Endothelial cell of umbilical vein (primary cell): ENCODE data around the gene GAPDHS. TPM values are rescaled to one million over a fixed set of nuclear protein-coding genes. Genes with fewer than 3 reads are reported as not detected.

ENCODE experiments used
- BruUV-seq: library from RNA; stranded (reverse); fragments of 400-500 nt; replicated peaks from 2 replicates; lab custom pipeline; 2021; lab: Mats Ljungman, UMichigan
- CTCF ChIA-PET: fragments of 300-600, 350-600 bp; sonication (Branson Sonifier 250); formaldehyde crosslinking; loops from one replicate; lab custom pipeline; 2021; ENCODE audit warnings: antibody characterized with exemption, inconsistent platforms; lab: Charles Lee
- POLR2A ChIA-PET: fragments of 300-600, 350-600 bp; sonication (Branson Sonifier 250); formaldehyde crosslinking; loops from one replicate; lab custom pipeline; 2021; ENCODE audit warnings: antibody characterized with exemption, inconsistent platforms; lab: Charles Lee
- DNase-seq: peaks from one replicate; pipeline ENCODE4 v3.0.0-alpha.2; 2011; ENCODE audit warnings: low read depth, low spot score
- FAIRE-seq: peaks from 2 replicates; lab custom pipeline; 2011; peaks lifted over from hg19 to GRCh38; lab: Jason Lieb, UNC
- H2AFZ ChIP-seq: 2 replicates; pipeline ENCODE4 v1.6.0; 2012; ENCODE audit warnings: low read depth, low read length, control low read depth, inconsistent platforms
- H3K27ac ChIP-seq: 2 replicates; pipeline ENCODE4 v1.5.1; 2011; ENCODE audit warnings: low read depth, mild to moderate bottlenecking, control low read depth, low read length, moderate library complexity; ENCODE audit not compliant: insufficient read depth
- H3K27me3 ChIP-seq, 2 experiments: 2 replicates each; pipeline versions ENCODE4 v1.6.0 to v1.6.1; 2011; ENCODE audit warnings: low read length in 2 of 2, mixed read lengths in 1 of 2; ENCODE audit not compliant: control insufficient read depth in 2 of 2, insufficient read depth in 2 of 2
- H3K36me3 ChIP-seq, 2 experiments: 2 replicates in 1 of 2; 3 replicates in 1 of 2; pipeline ENCODE4 v1.5.1; 2011; ENCODE audit warnings: low read length in 2 of 2, mild to moderate bottlenecking in 1 of 2, moderate library complexity in 1 of 2; ENCODE audit not compliant: control insufficient read depth in 2 of 2, insufficient read depth in 2 of 2; ENCODE audit errors: extremely low read depth in 1 of 2
- H3K4me1 ChIP-seq: 3 replicates; pipeline ENCODE4 v1.5.1; 2011; ENCODE audit warnings: mild to moderate bottlenecking, low read length; ENCODE audit not compliant: control insufficient read depth, insufficient read depth; ENCODE audit errors: extremely low read depth
- H3K4me2 ChIP-seq: 2 replicates; pipeline ENCODE4 v1.6.1; 2011; ENCODE audit warnings: low read length, control low read depth, mixed read lengths; ENCODE audit not compliant: insufficient read depth
- H3K4me3 ChIP-seq, 3 experiments: fragments of 200-600 bp in 1 of 3; sonication (generic), shearing (Covaris generic) in 1 of 3; replicated peaks in 1 of 3; 2 replicates each; pipeline ENCODE4 v1.5.1; 2011 to 2016; ENCODE audit warnings: control low read depth in 3 of 3, low read length in 3 of 3, mild to moderate bottlenecking in 2 of 3, inconsistent platforms in 1 of 3, low read depth in 1 of 3, moderate library complexity in 1 of 3; ENCODE audit not compliant: insufficient read depth in 1 of 3
- H3K79me2 ChIP-seq: 2 replicates; pipeline ENCODE4 v1.6.0; 2012; ENCODE audit warnings: low read length, inconsistent platforms; ENCODE audit not compliant: control insufficient read depth, insufficient read depth
- H3K9ac ChIP-seq: replicated peaks from 2 replicates; pipeline ENCODE3; 2011; ENCODE audit warnings: low read length, control low read depth; ENCODE audit not compliant: insufficient read depth; ENCODE audit errors: extremely low read depth
- H3K9me1 ChIP-seq: replicated peaks from 3 replicates; pipeline ENCODE4 v1.6.0; 2011; ENCODE audit warnings: mild to moderate bottlenecking, low read length; ENCODE audit not compliant: control insufficient read depth, insufficient read depth; ENCODE audit errors: extremely low read depth
- H3K9me3 ChIP-seq: replicated peaks from 2 replicates; pipeline ENCODE4 v1.5.1; 2012; ENCODE audit warnings: low read length, inconsistent platforms; ENCODE audit not compliant: control insufficient read depth, insufficient read depth
- H4K20me1 ChIP-seq: replicated peaks from 2 replicates; pipeline ENCODE3; 2011; ENCODE audit warnings: mild to moderate bottlenecking, low read length; ENCODE audit not compliant: control insufficient read depth, insufficient read depth; ENCODE audit errors: extremely low read depth
- CTCF ChIP-seq, 2 donors: IDR thresholded peaks; 1 replicate in 1 of 2; 2 replicates in 1 of 2; pipeline ENCODE4 v1.5.1; 2011; ENCODE audit warnings: low read length in 2 of 2, mild to moderate bottlenecking in 2 of 2, moderate library complexity in 2 of 2, control low read depth in 1 of 2, inconsistent platforms in 1 of 2, low read depth in 1 of 2; ENCODE audit not compliant: insufficient read depth in 1 of 2; ENCODE audit errors: extremely low read depth in 1 of 2
- EZH2 ChIP-seq: IDR thresholded peaks from 2 replicates; pipeline ENCODE4 v1.6.1; 2012; ENCODE audit warnings: borderline replicate concordance, low read depth, mild to moderate bottlenecking, moderate library complexity, low read length, inconsistent platforms; ENCODE audit not compliant: severe bottlenecking
- FOS ChIP-seq: IDR thresholded peaks from 2 replicates; pipeline ENCODE4 v1.6.1; 2011; ENCODE audit warnings: mild to moderate bottlenecking, low read length, moderate library complexity, borderline replicate concordance; ENCODE audit not compliant: insufficient read depth
- GATA2 ChIP-seq: IDR thresholded peaks from 2 replicates; pipeline ENCODE4 v1.7.0; 2011; ENCODE audit warnings: low read depth, mild to moderate bottlenecking, moderate library complexity, mixed read lengths, low read length; ENCODE audit not compliant: insufficient read length, insufficient read depth
- JUN ChIP-seq: IDR thresholded peaks from 2 replicates; pipeline ENCODE4 v1.6.1; 2011; ENCODE audit warnings: borderline replicate concordance, low read depth; ENCODE audit not compliant: insufficient read length, insufficient read depth
- MAX ChIP-seq: IDR thresholded peaks from 2 replicates; pipeline ENCODE4 v1.6.1; 2011; ENCODE audit not compliant: insufficient read depth, insufficient read length
- MYC ChIP-seq: IDR thresholded peaks from one replicate; pipeline ENCODE4 v1.6.1; 2011; ENCODE audit warnings: mild to moderate bottlenecking, low read depth, low read length
- POLR2A ChIP-seq: IDR thresholded peaks from 2 replicates; pipeline ENCODE4 v1.6.1; 2012; ENCODE audit warnings: low read depth, mild to moderate bottlenecking, control low read depth, low read length
- POLR2AphosphoS5 ChIP-seq: IDR thresholded peaks from 2 replicates; pipeline ENCODE4 v1.6.1; 2012; ENCODE audit warnings: low read depth, mild to moderate bottlenecking, control low read depth, low read length, moderate library complexity; ENCODE audit not compliant: insufficient read depth
- dilution Hi-C: fragments of 300-500 bp; cut with MboI; formaldehyde crosslinking; loops from one replicate; pipeline ENCODE4 v1.15.0; 2019; ENCODE audit warnings: low sequenced_read_pairs; ENCODE audit not compliant: extremely low pct_ligation_motif_present
- intact Hi-C: fragments of 100-400 bp; cut with micrococcal nuclease; formaldehyde crosslinking; loops from one replicate; pipeline ENCODE4 v1.10.0; 2022
- polyA plus RNA-seq, 4 experiments: library from polyadenylated mRNA; depleted of rRNA in 3 of 4; stranded (reverse) in 3 of 4; unstranded in 1 of 4; fragments of >200 nt; gene quantifications; 2 replicates each; pipeline versions ENCODE4 v1.2.1 to v1.2.3, GENCODE V29; 2011 to 2012; ENCODE audit warnings: missing spikeins in 1 of 4
- total RNA-seq: library from RNA; stranded (reverse); gene quantifications from 2 replicates; pipeline ENCODE4 v1.2.3, GENCODE V29; 2021

Gene GAPDHS
- total and polyA plus RNA-seq, 2 donors (not counting 3 experiments of a cell fraction or from before 2014, with no cell fraction given), result not detected

- Histone ChIP-seq H3K9me1 (no peaks in the 10 kb centered on the region), H4K20me1 (no peaks in the 10 kb centered on the region), H3K4me1 (no peaks in the 10 kb centered on the region), H3K36me3 (no peaks in the 10 kb centered on the region), H2AFZ (no peak overlapping the region), H3K27me3 (peaks cover 33 to 40% of the 10 kb centered on the region in 2 experiments), H3K9me3 (no peaks in the 10 kb centered on the region), H3K27ac (no peak overlapping the region), H3K79me2 (no peaks in the 10 kb centered on the region), H3K4me3 (no peak overlapping the region), H3K4me2 (no peak overlapping the region), H3K9ac (no peak overlapping the region)
- FAIRE-seq (no peak), DNase-seq (no peak)
- dilution Hi-C loops, result no loop called here
- intact Hi-C loops, result no loop called here
- BruUV-seq, result no TSS peak
- POLR2A ChIA-PET, result no interaction called here
- CTCF ChIA-PET, result interaction anchor here (1.1 to 4.0 kb wide), 8 partner anchors 10 to 179 kb away, joined by 3 to 28 read pairs (median 4); no protein-coding TSS in a partner anchor
- TF ChIP-seq JUN, result no peak
- no peak for TF ChIP-seq EZH2
- no peak for TF ChIP-seq GATA2
- TF ChIP-seq FOS, result no peak
- no peak for TF ChIP-seq MAX
- no peak for TF ChIP-seq CTCF (IDR thresholded peaks at IDR 0.05; ENCODE audit: extremely low read depth in 1 of 2, insufficient read depth in 1 of 2, low read depth in 1 of 2, low read length in 2 of 2)
- no peak for TF ChIP-seq POLR2AphosphoS5
- no peak for TF ChIP-seq POLR2A
- no peak for TF ChIP-seq MYC
These were observed 21.9 kb upstream of the GAPDHS start for GRCh38 chr19:35511337-35511736.
